HEK293 (cell line): ENCODE data around the gene ROR2.

Source experiments
- HOXA7 ChIP-seq: sonication (generic); formaldehyde crosslinking; IDR thresholded peaks from 2 replicates; pipeline ENCODE4 v1.8.1; 2022; ENCODE audit warnings: missing genetic modification reagents, borderline replicate concordance
- HOXD13 ChIP-seq: sonication (generic); formaldehyde crosslinking; IDR thresholded peaks from 2 replicates; pipeline ENCODE4 v1.8.0; 2022; ENCODE audit warnings: missing genetic modification reagents, borderline replicate concordance
- OSR2 ChIP-seq: fragments of 450-650 bp; formaldehyde crosslinking; IDR thresholded peaks from 2 replicates; pipeline ENCODE4 v1.5.1; 2016; ENCODE audit warnings: missing biosample characterization, missing genetic modification characterization
- OVOL3 ChIP-seq: fragments of 450-650 bp; formaldehyde crosslinking; IDR thresholded peaks from 2 replicates; pipeline ENCODE4 v1.5.1; 2016; ENCODE audit warnings: missing biosample characterization, missing genetic modification characterization
- YY1 ChIP-seq: fragments of 450-650 bp; formaldehyde crosslinking; IDR thresholded peaks from 2 replicates; pipeline ENCODE4 v1.5.1; 2018; ENCODE audit warnings: missing biosample characterization, missing genetic modification characterization
- YY2 ChIP-seq: fragments of 450-650 bp; formaldehyde crosslinking; IDR thresholded peaks from 2 replicates; pipeline ENCODE4 v1.5.1; 2016; ENCODE audit warnings: missing biosample characterization, missing genetic modification characterization
- ZBTB1 ChIP-seq: fragments of 450-650 bp; formaldehyde crosslinking; IDR thresholded peaks from 2 replicates; pipeline ENCODE4 v1.5.1; 2016; ENCODE audit warnings: missing biosample characterization, missing genetic modification characterization
- ZBTB7A ChIP-seq: fragments of 450-650 bp; formaldehyde crosslinking; IDR thresholded peaks from 2 replicates; pipeline ENCODE4 v1.5.1; 2016; ENCODE audit warnings: low read depth, missing biosample characterization, missing genetic modification characterization
- ZBTB8A ChIP-seq: fragments of 450-650 bp; formaldehyde crosslinking; IDR thresholded peaks from 2 replicates; pipeline ENCODE4 v1.5.1; 2016; ENCODE audit warnings: missing biosample characterization, missing genetic modification characterization
- ZNF175 ChIP-seq: fragments of 450-650 bp; formaldehyde crosslinking; IDR thresholded peaks from 2 replicates; pipeline ENCODE4 v1.5.1; 2016; ENCODE audit warnings: missing biosample characterization, missing genetic modification characterization
- ZNF19 ChIP-seq: fragments of 450-650 bp; formaldehyde crosslinking; IDR thresholded peaks from 2 replicates; pipeline ENCODE4; 2016; ENCODE audit warnings: missing biosample characterization, missing genetic modification characterization, low read depth
- ZNF2 ChIP-seq: fragments of 450-650 bp; formaldehyde crosslinking; IDR thresholded peaks from 2 replicates; pipeline ENCODE4 v1.5.1; 2016; ENCODE audit warnings: missing biosample characterization, missing genetic modification characterization
- ZNF223 ChIP-seq: fragments of 450-650 bp; formaldehyde crosslinking; IDR thresholded peaks from 2 replicates; pipeline ENCODE4 v1.5.1; 2016; ENCODE audit warnings: missing biosample characterization, missing genetic modification characterization
- ZNF248 ChIP-seq: fragments of 450-650 bp; formaldehyde crosslinking; IDR thresholded peaks from 2 replicates; pipeline ENCODE4 v1.5.1; 2017; ENCODE audit warnings: missing biosample characterization, missing genetic modification characterization
- ZNF302 ChIP-seq: fragments of 450-650 bp; formaldehyde crosslinking; IDR thresholded peaks from 2 replicates; pipeline ENCODE4 v1.5.1; 2016; ENCODE audit warnings: missing biosample characterization, missing genetic modification characterization, low read depth
- ZNF341 ChIP-seq: fragments of 450-650 bp; formaldehyde crosslinking; IDR thresholded peaks from 2 replicates; pipeline ENCODE4; 2016; ENCODE audit warnings: low read depth, missing biosample characterization, missing genetic modification characterization
- ZNF37A ChIP-seq: fragments of 450-650 bp; IDR thresholded peaks from 2 replicates; pipeline ENCODE4 v1.5.1; 2018; ENCODE audit warnings: missing biosample characterization, missing genetic modification characterization
- ZNF394 ChIP-seq: fragments of 450-650 bp; formaldehyde crosslinking; IDR thresholded peaks from 2 replicates; pipeline ENCODE4 v1.5.1; 2016; ENCODE audit warnings: missing biosample characterization, missing genetic modification characterization, mild to moderate bottlenecking, moderate library complexity, borderline replicate concordance
- ZNF423 ChIP-seq: fragments of 450-650 bp; formaldehyde crosslinking; IDR thresholded peaks from 2 replicates; pipeline ENCODE4 v1.5.1; 2016; ENCODE audit warnings: missing biosample characterization, missing genetic modification characterization
- ZNF473 ChIP-seq: fragments of 450-650 bp; formaldehyde crosslinking; IDR thresholded peaks from 2 replicates; pipeline ENCODE4 v1.5.1; 2017; ENCODE audit warnings: missing biosample characterization, missing genetic modification characterization
- ZNF626 ChIP-seq: fragments of 450-650 bp; sonication (Bioruptor Pico); formaldehyde crosslinking; IDR thresholded peaks from 2 replicates; pipeline ENCODE4 v1.5.1; 2018; ENCODE audit warnings: missing biosample characterization, missing genetic modification characterization, inconsistent platforms
- ZNF660 ChIP-seq: fragments of 450-650 bp; IDR thresholded peaks from 2 replicates; pipeline ENCODE4 v1.5.1; 2018; ENCODE audit warnings: missing biosample characterization, mild to moderate bottlenecking, missing genetic modification characterization
- ZNF670 ChIP-seq: fragments of 450-650 bp; formaldehyde crosslinking; IDR thresholded peaks from 2 replicates; pipeline ENCODE4 v1.5.1; 2016; ENCODE audit warnings: missing biosample characterization, missing genetic modification characterization, low read depth
- ZXDB ChIP-seq: fragments of 450-650 bp; formaldehyde crosslinking; IDR thresholded peaks from 2 replicates; pipeline ENCODE4 v1.5.1; 2016; ENCODE audit warnings: missing biosample characterization, missing genetic modification characterization
- TF ChIP-seq, protein P1 (sequence below): fragments of 450-650 bp; formaldehyde crosslinking; IDR thresholded peaks from 2 replicates; pipeline ENCODE4 v1.5.1; 2017; ENCODE audit warnings: missing biosample characterization, missing genetic modification characterization
- TF ChIP-seq, protein P2 (sequence below): fragments of 450-650 bp; formaldehyde crosslinking; IDR thresholded peaks from 2 replicates; pipeline ENCODE4; 2016; ENCODE audit warnings: missing biosample characterization, missing genetic modification characterization
- TF ChIP-seq, protein P3 (sequence below): fragments of 450-650 bp; formaldehyde crosslinking; IDR thresholded peaks from 2 replicates; pipeline ENCODE4 v1.5.1; 2016; ENCODE audit warnings: missing biosample characterization, missing genetic modification characterization
- TF ChIP-seq, protein P4 (sequence below): fragments of 450-650 bp; IDR thresholded peaks from 2 replicates; pipeline ENCODE4 v1.5.1; 2018; ENCODE audit warnings: missing biosample characterization, missing genetic modification characterization
- TF ChIP-seq, protein P5 (sequence below): fragments of 450-650 bp; formaldehyde crosslinking; IDR thresholded peaks from 2 replicates; pipeline ENCODE4 v1.5.1; 2016; ENCODE audit warnings: missing biosample characterization, missing genetic modification characterization, borderline replicate concordance

The ROR2 gene

DNA sequence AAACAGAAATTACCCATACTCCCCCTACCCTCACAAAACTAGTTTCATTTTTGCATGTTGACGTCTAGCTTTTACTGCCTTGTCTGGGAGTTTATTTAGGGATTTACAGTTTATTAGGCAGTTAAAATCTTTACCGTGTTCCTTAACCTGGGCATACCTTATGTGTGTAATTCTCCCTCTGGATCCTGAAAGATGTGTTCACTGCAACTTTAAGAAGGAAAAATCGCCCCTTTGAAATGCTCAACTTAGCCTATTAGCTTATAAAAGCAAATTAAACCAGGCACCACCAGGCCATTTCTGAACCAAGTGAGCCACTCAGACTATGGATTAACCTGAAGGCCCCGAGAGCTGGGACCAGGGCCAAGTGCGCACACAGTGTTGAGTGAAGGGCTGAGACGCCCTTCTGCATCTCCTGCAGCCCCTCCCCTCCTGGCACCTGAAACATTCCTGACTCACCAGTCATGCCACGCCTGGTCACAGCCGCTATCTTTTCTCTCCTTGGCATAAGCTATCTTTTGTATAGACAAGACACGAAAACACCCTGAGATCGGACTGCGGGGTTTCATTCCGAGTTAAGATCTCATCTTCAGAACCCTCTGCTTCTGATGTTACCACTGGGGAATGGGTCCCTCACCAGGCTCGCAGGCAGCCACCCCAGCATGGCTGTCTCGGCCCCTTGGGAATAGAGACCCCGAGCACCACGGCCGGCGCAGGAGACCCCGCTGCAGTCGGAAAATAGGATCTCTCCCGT, 111.9 kb downstream of the ROR2 start (continued):
- TF ChIP-seq, protein P1, sequence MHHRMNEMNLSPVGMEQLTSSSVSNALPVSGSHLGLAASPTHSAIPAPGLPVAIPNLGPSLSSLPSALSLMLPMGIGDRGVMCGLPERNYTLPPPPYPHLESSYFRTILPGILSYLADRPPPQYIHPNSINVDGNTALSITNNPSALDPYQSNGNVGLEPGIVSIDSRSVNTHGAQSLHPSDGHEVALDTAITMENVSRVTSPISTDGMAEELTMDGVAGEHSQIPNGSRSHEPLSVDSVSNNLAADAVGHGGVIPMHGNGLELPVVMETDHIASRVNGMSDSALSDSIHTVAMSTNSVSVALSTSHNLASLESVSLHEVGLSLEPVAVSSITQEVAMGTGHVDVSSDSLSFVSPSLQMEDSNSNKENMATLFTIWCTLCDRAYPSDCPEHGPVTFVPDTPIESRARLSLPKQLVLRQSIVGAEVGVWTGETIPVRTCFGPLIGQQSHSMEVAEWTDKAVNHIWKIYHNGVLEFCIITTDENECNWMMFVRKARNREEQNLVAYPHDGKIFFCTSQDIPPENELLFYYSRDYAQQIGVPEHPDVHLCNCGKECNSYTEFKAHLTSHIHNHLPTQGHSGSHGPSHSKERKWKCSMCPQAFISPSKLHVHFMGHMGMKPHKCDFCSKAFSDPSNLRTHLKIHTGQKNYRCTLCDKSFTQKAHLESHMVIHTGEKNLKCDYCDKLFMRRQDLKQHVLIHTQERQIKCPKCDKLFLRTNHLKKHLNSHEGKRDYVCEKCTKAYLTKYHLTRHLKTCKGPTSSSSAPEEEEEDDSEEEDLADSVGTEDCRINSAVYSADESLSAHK (tag by site-specific recombination): no peak; the same call in 1 of the 2 replicates
- TF ChIP-seq ZNF473 (tag by site-specific recombination) (no peak), ZXDB (tag by site-specific recombination) (no peak), ZNF37A (tag by site-specific recombination) (no peak), ZNF248 (tag by site-specific recombination) (no peak), HOXD13 (CRISPR knock-in tag) (no peak), HOXA7 (CRISPR knock-in tag) (no peak), ZNF19 (tag by site-specific recombination) (no peak), ZNF341 (peak; percentile 53), ZNF223 (tag by site-specific recombination) (no peak), ZNF2 (tag by site-specific recombination) (0 out of 2 replicates have a peak, but pooled peaks have one; percentile 26), OVOL3 (tag by site-specific recombination) (no peak), ZBTB8A (tag by site-specific recombination) (peak; percentile 97), ZNF626 (tag by site-specific recombination) (no peak), ZNF394 (0 out of 2 replicates have a peak, but pooled peaks have one; percentile 15), ZNF302 (no peak), ZNF423 (tag by site-specific recombination) (no peak), ZNF670 (tag by site-specific recombination) (no peak), ZNF175 (tag by site-specific recombination) (no peak), ZBTB7A (tag by site-specific recombination) (no peak), YY1 (no peak), YY2 (no peak), OSR2 (tag by site-specific recombination) (peak; percentile 43; the same call in 1 of the 2 replicates), ZNF660 (tag by site-specific recombination) (no peak), ZBTB1 (tag by site-specific recombination) (no peak)
- TF ChIP-seq, protein P2, sequence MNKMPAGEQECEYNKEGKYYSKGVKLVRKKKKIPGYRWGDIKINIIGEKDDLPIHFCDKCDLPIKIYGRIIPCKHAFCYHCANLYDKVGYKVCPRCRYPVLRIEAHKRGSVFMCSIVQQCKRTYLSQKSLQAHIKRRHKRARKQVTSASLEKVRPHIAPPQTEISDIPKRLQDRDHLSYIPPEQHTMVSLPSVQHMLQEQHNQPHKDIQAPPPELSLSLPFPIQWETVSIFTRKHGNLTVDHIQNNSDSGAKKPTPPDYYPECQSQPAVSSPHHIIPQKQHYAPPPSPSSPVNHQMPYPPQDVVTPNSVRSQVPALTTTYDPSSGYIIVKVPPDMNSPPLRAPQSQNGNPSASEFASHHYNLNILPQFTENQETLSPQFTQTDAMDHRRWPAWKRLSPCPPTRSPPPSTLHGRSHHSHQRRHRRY: no peak
- TF ChIP-seq, protein P3, sequence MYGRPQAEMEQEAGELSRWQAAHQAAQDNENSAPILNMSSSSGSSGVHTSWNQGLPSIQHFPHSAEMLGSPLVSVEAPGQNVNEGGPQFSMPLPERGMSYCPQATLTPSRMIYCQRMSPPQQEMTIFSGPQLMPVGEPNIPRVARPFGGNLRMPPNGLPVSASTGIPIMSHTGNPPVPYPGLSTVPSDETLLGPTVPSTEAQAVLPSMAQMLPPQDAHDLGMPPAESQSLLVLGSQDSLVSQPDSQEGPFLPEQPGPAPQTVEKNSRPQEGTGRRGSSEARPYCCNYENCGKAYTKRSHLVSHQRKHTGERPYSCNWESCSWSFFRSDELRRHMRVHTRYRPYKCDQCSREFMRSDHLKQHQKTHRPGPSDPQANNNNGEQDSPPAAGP: 0 out of 2 replicates have a peak, but pooled peaks have one; percentile 58
- TF ChIP-seq, protein P4, sequence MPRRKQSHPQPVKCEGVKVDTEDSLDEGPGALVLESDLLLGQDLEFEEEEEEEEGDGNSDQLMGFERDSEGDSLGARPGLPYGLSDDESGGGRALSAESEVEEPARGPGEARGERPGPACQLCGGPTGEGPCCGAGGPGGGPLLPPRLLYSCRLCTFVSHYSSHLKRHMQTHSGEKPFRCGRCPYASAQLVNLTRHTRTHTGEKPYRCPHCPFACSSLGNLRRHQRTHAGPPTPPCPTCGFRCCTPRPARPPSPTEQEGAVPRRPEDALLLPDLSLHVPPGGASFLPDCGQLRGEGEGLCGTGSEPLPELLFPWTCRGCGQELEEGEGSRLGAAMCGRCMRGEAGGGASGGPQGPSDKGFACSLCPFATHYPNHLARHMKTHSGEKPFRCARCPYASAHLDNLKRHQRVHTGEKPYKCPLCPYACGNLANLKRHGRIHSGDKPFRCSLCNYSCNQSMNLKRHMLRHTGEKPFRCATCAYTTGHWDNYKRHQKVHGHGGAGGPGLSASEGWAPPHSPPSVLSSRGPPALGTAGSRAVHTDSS (tag by site-specific recombination): no peak
- TF ChIP-seq, protein P5, sequence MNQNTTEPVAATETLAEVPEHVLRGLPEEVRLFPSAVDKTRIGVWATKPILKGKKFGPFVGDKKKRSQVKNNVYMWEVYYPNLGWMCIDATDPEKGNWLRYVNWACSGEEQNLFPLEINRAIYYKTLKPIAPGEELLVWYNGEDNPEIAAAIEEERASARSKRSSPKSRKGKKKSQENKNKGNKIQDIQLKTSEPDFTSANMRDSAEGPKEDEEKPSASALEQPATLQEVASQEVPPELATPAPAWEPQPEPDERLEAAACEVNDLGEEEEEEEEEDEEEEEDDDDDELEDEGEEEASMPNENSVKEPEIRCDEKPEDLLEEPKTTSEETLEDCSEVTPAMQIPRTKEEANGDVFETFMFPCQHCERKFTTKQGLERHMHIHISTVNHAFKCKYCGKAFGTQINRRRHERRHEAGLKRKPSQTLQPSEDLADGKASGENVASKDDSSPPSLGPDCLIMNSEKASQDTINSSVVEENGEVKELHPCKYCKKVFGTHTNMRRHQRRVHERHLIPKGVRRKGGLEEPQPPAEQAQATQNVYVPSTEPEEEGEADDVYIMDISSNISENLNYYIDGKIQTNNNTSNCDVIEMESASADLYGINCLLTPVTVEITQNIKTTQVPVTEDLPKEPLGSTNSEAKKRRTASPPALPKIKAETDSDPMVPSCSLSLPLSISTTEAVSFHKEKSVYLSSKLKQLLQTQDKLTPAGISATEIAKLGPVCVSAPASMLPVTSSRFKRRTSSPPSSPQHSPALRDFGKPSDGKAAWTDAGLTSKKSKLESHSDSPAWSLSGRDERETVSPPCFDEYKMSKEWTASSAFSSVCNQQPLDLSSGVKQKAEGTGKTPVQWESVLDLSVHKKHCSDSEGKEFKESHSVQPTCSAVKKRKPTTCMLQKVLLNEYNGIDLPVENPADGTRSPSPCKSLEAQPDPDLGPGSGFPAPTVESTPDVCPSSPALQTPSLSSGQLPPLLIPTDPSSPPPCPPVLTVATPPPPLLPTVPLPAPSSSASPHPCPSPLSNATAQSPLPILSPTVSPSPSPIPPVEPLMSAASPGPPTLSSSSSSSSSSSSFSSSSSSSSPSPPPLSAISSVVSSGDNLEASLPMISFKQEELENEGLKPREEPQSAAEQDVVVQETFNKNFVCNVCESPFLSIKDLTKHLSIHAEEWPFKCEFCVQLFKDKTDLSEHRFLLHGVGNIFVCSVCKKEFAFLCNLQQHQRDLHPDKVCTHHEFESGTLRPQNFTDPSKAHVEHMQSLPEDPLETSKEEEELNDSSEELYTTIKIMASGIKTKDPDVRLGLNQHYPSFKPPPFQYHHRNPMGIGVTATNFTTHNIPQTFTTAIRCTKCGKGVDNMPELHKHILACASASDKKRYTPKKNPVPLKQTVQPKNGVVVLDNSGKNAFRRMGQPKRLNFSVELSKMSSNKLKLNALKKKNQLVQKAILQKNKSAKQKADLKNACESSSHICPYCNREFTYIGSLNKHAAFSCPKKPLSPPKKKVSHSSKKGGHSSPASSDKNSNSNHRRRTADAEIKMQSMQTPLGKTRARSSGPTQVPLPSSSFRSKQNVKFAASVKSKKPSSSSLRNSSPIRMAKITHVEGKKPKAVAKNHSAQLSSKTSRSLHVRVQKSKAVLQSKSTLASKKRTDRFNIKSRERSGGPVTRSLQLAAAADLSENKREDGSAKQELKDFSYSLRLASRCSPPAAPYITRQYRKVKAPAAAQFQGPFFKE: no peak
